Subcutaneous abdominal adipose tissue (tissue), 5 donors: ENCODE data around the gene PHYKPL.
A peak's percentile ranks its signal among the peaks of the same experiment; 100 is the strongest.

Source experiments
- H3K27ac ChIP-seq: one replicate; pipeline ENCODE4 v1.7.0; 2013; ENCODE audit warnings: low read depth, mild to moderate bottlenecking, inconsistent platforms, low read length, moderate library complexity
- H3K27me3 ChIP-seq, 5 donors: one replicate each; pipeline ENCODE4 v1.7.0; 2013; ENCODE audit warnings: low read length in 5 of 5, inconsistent platforms in 1 of 5; ENCODE audit not compliant: control insufficient read depth in 5 of 5, insufficient read depth in 4 of 5
- H3K36me3 ChIP-seq, 5 donors: one replicate each; pipeline ENCODE4 v1.7.0; 2013; ENCODE audit warnings: low read length in 5 of 5; ENCODE audit not compliant: control insufficient read depth in 5 of 5, insufficient read depth in 5 of 5
- H3K4me1 ChIP-seq, 5 donors: one replicate each; pipeline ENCODE4 v1.7.0; 2013; ENCODE audit warnings: low read length in 5 of 5, mild to moderate bottlenecking in 3 of 5, moderate library complexity in 1 of 5; ENCODE audit not compliant: control insufficient read depth in 5 of 5, insufficient read depth in 5 of 5
- H3K4me3 ChIP-seq, 5 donors: one replicate each; pipeline ENCODE4 v1.7.0; 2013; ENCODE audit warnings: low read length in 5 of 5, low read depth in 1 of 5
- H3K9ac ChIP-seq, 5 donors: one replicate each; pipeline ENCODE4 v1.7.0; 2013; ENCODE audit warnings: low read length in 5 of 5, mild to moderate bottlenecking in 4 of 5, moderate library complexity in 3 of 5
- H3K9me3 ChIP-seq, 5 donors: one replicate each; pipeline ENCODE4 v1.7.0; 2013; ENCODE audit warnings: low read length in 5 of 5; ENCODE audit not compliant: control insufficient read depth in 5 of 5
- donor health status: healthy.
- donor health status: healthy.
- donor health status: healthy.
- donor health status: healthy.
- donor health status: healthy.

PHYKPL gene

GRCh38 chr5:178210073-178210535 is 22.5 kb downstream of the PHYKPL start:
- Histone ChIP-seq H3K9ac (no peak overlapping the region), H3K9me3 (no peaks in the 10 kb centered on the region), H3K36me3 (peaks cover 4 to 93% (median 90%) of the 10 kb centered on the region in 5 donors), H3K4me1 (peaks cover 4 to 30% (median 24%) of the 10 kb centered on the region in 5 donors), H3K27me3 (no peaks in the 10 kb centered on the region), H3K4me3 (no peak overlapping the region), H3K27ac (no peak overlapping the region)

GRCh38 chr5:178209334-178210072 is 23.1 kb downstream of the PHYKPL start:
- Histone ChIP-seq H3K4me3 (no peak overlapping the region), H3K9me3 (no peaks in the 10 kb centered on the region), H3K36me3 (peaks cover 4 to 87% (median 84%) of the 10 kb centered on the region in 5 donors), H3K27me3 (no peaks in the 10 kb centered on the region), H3K27ac (no peak overlapping the region), H3K4me1 (peaks cover 4 to 30% (median 24%) of the 10 kb centered on the region in 5 donors), H3K9ac (no peak overlapping the region)

GRCh38 chr5:178208540-178209227 is 23.9 kb downstream of the PHYKPL start:
- Histone ChIP-seq H3K27ac (no peak overlapping the region), H3K4me3 (no peak overlapping the region), H3K36me3 (peaks cover 4 to 78% (median 76%) of the 10 kb centered on the region in 5 donors), H3K9ac (no peak overlapping the region), H3K27me3 (no peaks in the 10 kb centered on the region), H3K9me3 (no peaks in the 10 kb centered on the region), H3K4me1 (peaks cover 4 to 34% (median 27%) of the 10 kb centered on the region in 5 donors)

- Histone ChIP-seq H3K36me3 (peaks cover 4 to 71% (median 68%) of the 10 kb centered on the region in 5 donors), H3K4me1 (peaks cover 4 to 35% (median 24%) of the 10 kb centered on the region in 5 donors), H3K27me3 (no peaks in the 10 kb centered on the region), H3K9me3 (no peaks in the 10 kb centered on the region), H3K9ac (no peak overlapping the region), H3K4me3 (no peak overlapping the region), H3K27ac (peak overlapping the region; percentile 59)
Observed at GRCh38 chr5:178207917-178208280, 24.7 kb downstream of the PHYKPL start.

- Histone ChIP-seq H3K9ac (no peak overlapping the region), H3K9me3 (no peaks in the 10 kb centered on the region), H3K27me3 (no peaks in the 10 kb centered on the region), H3K4me3 (no peak overlapping the region), H3K36me3 (peaks cover 4 to 65% (median 62%) of the 10 kb centered on the region in 5 donors), H3K27ac (peak overlapping the region; percentile 59), H3K4me1 (peaks cover 4 to 35% (median 24%) of the 10 kb centered on the region in 5 donors)
Observed at GRCh38 chr5:178207183-178207916, 25.3 kb downstream of the PHYKPL start.

GRCh38 chr5:178206166-178207101 is 26.2 kb downstream of the PHYKPL start:
- H3K36me3 ChIP-seq, result peaks cover 4 to 56% (median 53%) of the 10 kb centered on the region in 5 donors

GRCh38 chr5:178205749-178206047 is 26.9 kb downstream of the PHYKPL start:
- Histone ChIP-seq H3K4me1 (peaks cover 4 to 32% (median 24%) of the 10 kb centered on the region in 5 donors), H3K9me3 (no peaks in the 10 kb centered on the region), H3K36me3 (peaks cover 4 to 49% (median 46%) of the 10 kb centered on the region in 5 donors), H3K4me3 (peak overlapping the region; percentile 69 to 98 (median 87)), H3K27ac (peak overlapping the region; percentile 59), H3K9ac (peak overlapping the region in 4 of 5 donors; percentile 81 to 94 (median 88)), H3K27me3 (no peaks in the 10 kb centered on the region)

More at GRCh38 chr5:178206166-178207101, 26.2 kb downstream of the PHYKPL start:
- Histone ChIP-seq H3K27me3 (no peaks in the 10 kb centered on the region), H3K27ac (peak overlapping the region; percentile 59), H3K9me3 (no peaks in the 10 kb centered on the region), H3K9ac (peak overlapping the region; percentile 57 to 94 (median 87)), H3K4me3 (peak overlapping the region; percentile 69 to 98 (median 87)), H3K4me1 (peaks cover 4 to 32% (median 24%) of the 10 kb centered on the region in 5 donors)

GRCh38 chr5:178204935-178205748 is 27.5 kb downstream of the PHYKPL start:
- H3K9me3 ChIP-seq, result no peaks in the 10 kb centered on the region
- peak overlapping the region in 4 of 5 donors; percentile 81 to 94 (median 88) for H3K9ac ChIP-seq
- peak overlapping the region; percentile 59 for H3K27ac ChIP-seq
- peaks cover 4 to 32% (median 24%) of the 10 kb centered on the region in 5 donors for H3K4me1 ChIP-seq
- peaks cover 4 to 43% (median 40%) of the 10 kb centered on the region in 5 donors for H3K36me3 ChIP-seq
- H3K4me3 ChIP-seq, result peak overlapping the region; percentile 69 to 98 (median 87)
- H3K27me3 ChIP-seq, result no peaks in the 10 kb centered on the region
